Keratinocyte (primary cell): ENCODE results near the gene B3GNT3. TPM values are rescaled to one million over a fixed set of nuclear protein-coding genes. Genes with fewer than 3 reads are reported as not detected.

Experiments used
- DNase-seq: peaks from one replicate; pipeline ENCODE4 v3.0.0-alpha.2; 2011; ENCODE audit warnings: low read depth, missing footprints, low spot score
- FAIRE-seq: peaks from 2 replicates; lab custom pipeline; 2011; peaks lifted over from hg19 to GRCh38; lab: Jason Lieb, UNC
- H2AFZ ChIP-seq: 2 replicates; pipeline ENCODE4 v1.6.0; 2012; ENCODE audit warnings: low read length, control low read depth, inconsistent platforms; ENCODE audit not compliant: control insufficient read depth
- H3K27ac ChIP-seq: 2 replicates; pipeline ENCODE4 v1.5.1; 2011; ENCODE audit warnings: low read length; ENCODE audit not compliant: control insufficient read depth, insufficient read depth
- H3K27me3 ChIP-seq: 3 replicates; pipeline ENCODE4 v1.6.0; 2011; ENCODE audit warnings: low read length; ENCODE audit not compliant: control insufficient read depth, insufficient read depth; ENCODE audit errors: extremely low read depth
- H3K36me3 ChIP-seq, 2 experiments: 2 replicates in 1 of 2; 3 replicates in 1 of 2; pipeline ENCODE4 v1.5.1; 2011; ENCODE audit warnings: low read length in 2 of 2, mild to moderate bottlenecking in 1 of 2; ENCODE audit not compliant: control insufficient read depth in 2 of 2, insufficient read depth in 2 of 2; ENCODE audit errors: extremely low read depth in 1 of 2
- H3K4me1 ChIP-seq: 3 replicates; pipeline ENCODE4 v1.5.1; 2011; ENCODE audit warnings: low read length; ENCODE audit not compliant: control insufficient read depth, insufficient read depth; ENCODE audit errors: extremely low read depth
- H3K4me2 ChIP-seq: 3 replicates; pipeline ENCODE4 v1.6.0; 2011; ENCODE audit warnings: low read depth, low read length; ENCODE audit not compliant: control insufficient read depth, insufficient read depth; ENCODE audit errors: extremely low read depth
- H3K4me3 ChIP-seq, 3 experiments: fragments of 200-600 bp in 1 of 3; sonication (generic) in 1 of 3; 2 replicates in 2 of 3; 3 replicates in 1 of 3; pipeline ENCODE4 v1.5.1; 2011 to 2016; ENCODE audit warnings: low read length in 3 of 3, mild to moderate bottlenecking in 3 of 3, control low read depth in 2 of 3, inconsistent platforms in 1 of 3, low read depth in 1 of 3, mixed read lengths in 1 of 3, mixed run types in 1 of 3, moderate library complexity in 1 of 3; ENCODE audit not compliant: control insufficient read depth in 2 of 3, insufficient read depth in 2 of 3; ENCODE audit errors: extremely low read depth in 1 of 3
- H3K79me2 ChIP-seq: 2 replicates; pipeline ENCODE4 v1.6.0; 2012; ENCODE audit warnings: low read length; ENCODE audit not compliant: control insufficient read depth, insufficient read depth
- H3K9ac ChIP-seq: 3 replicates; pipeline ENCODE4 v1.6.0; 2011; ENCODE audit warnings: low read length; ENCODE audit not compliant: control insufficient read depth, insufficient read depth; ENCODE audit errors: extremely low read depth
- H3K9me1 ChIP-seq: 3 replicates; pipeline ENCODE4 v1.6.0; 2011; ENCODE audit warnings: low read length; ENCODE audit not compliant: control insufficient read depth, insufficient read depth; ENCODE audit errors: extremely low read depth
- H3K9me3 ChIP-seq: 2 replicates; pipeline ENCODE4 v1.5.1; 2012; ENCODE audit warnings: low read depth, low read length; ENCODE audit not compliant: control insufficient read depth
- H4K20me1 ChIP-seq: 3 replicates; pipeline ENCODE4 v1.6.0; 2011; ENCODE audit warnings: low read length; ENCODE audit not compliant: control insufficient read depth, insufficient read depth; ENCODE audit errors: extremely low read depth
- CTCF ChIP-seq, 3 experiments: IDR thresholded peaks in 1 of 3; conservative IDR thresholded peaks in 1 of 3; optimal IDR thresholded peaks in 1 of 3; 2 replicates in 2 of 3; 3 replicates in 1 of 3; pipeline versions ENCODE3 to v1.5.1; 2011; ENCODE audit warnings: low read length in 3 of 3, mild to moderate bottlenecking in 3 of 3, moderate library complexity in 2 of 3, control low read depth in 1 of 3, inconsistent platforms in 1 of 3; ENCODE audit not compliant: insufficient read depth in 2 of 3; ENCODE audit errors: extremely low read depth in 1 of 3
- EZH2 ChIP-seq: IDR thresholded peaks from one replicate; pipeline ENCODE4 v1.6.1; 2012; ENCODE audit warnings: inconsistent platforms, mild to moderate bottlenecking, low read length, moderate library complexity
- dilution Hi-C: fragments of 300-500 bp; cut with MboI; formaldehyde crosslinking; loops from one replicate; pipeline ENCODE4 v1.7.0; 2020; ENCODE audit warnings: low sequenced_read_pairs; ENCODE audit not compliant: extremely low pct_ligation_motif_present
- polyA plus RNA-seq, 5 experiments: library from polyadenylated mRNA; depleted of rRNA in 3 of 5; stranded (reverse) in 3 of 5; stranded (forward) in 1 of 5; unstranded in 1 of 5; fragments of >200 nt; gene quantifications; 1 replicate in 1 of 5; 2 replicates in 3 of 5; 3 replicates in 1 of 5; pipeline versions ENCODE4 v1.2.1 to v1.2.3, GENCODE V29; 2011 to 2012; ENCODE audit warnings: missing spikeins in 2 of 5, low read depth in 1 of 5, low replicate concordance in 1 of 5

B3GNT3 gene
- polyA plus RNA-seq, 1 donor (not counting 4 experiments of a cell fraction or from before 2014, with no cell fraction given), result 4.4 TPM

GRCh38 chr19:17829855-17830566, 35.1 kb downstream of the B3GNT3 start:
- TF ChIP-seq EZH2, result no peak
- peak in 2 of 3 experiments; percentile 4 to 26 for TF ChIP-seq CTCF (optimal IDR thresholded peaks at IDR 0.05 in 1 of 3, IDR thresholded peaks at IDR 0.05 in 1 of 3, conservative IDR thresholded peaks at IDR 0.05 in 1 of 3; ENCODE audit: extremely low read depth in 1 of 3, insufficient read depth in 2 of 3, low read length in 3 of 3)
- peak overlapping the region; percentile 69 for H3K9ac ChIP-seq
- H3K79me2 ChIP-seq, result no peaks in the 10 kb centered on the region
- no peaks in the 10 kb centered on the region for H4K20me1 ChIP-seq
- peaks cover 5% of the 10 kb centered on the region for H3K27me3 ChIP-seq
- DNase-seq (peak; percentile 38), FAIRE-seq (peak; percentile 20)
- H3K9me3 ChIP-seq, result no peaks in the 10 kb centered on the region
- H3K4me2 ChIP-seq, result peak overlapping the region; percentile 96
- peak overlapping the region; percentile 20 for H3K27ac ChIP-seq
- H3K36me3 ChIP-seq, result no peaks in the 10 kb centered on the region
- peak overlapping the region; percentile 43 to 83 (median 79) for H3K4me3 ChIP-seq
- peaks cover 7% of the 10 kb centered on the region for H3K4me1 ChIP-seq
- peak overlapping the region; percentile 98 for H2AFZ ChIP-seq
- dilution Hi-C loops, result no loop called here
- no peaks in the 10 kb centered on the region for H3K9me1 ChIP-seq

- H3K4me1 ChIP-seq, result peaks cover 7% of the 10 kb centered on the region
- H3K9ac ChIP-seq, result peak overlapping the region; percentile 69
- H2AFZ ChIP-seq, result peak overlapping the region; percentile 98
- TF ChIP-seq CTCF (optimal IDR thresholded peaks at IDR 0.05 in 1 of 3, IDR thresholded peaks at IDR 0.05 in 1 of 3, conservative IDR thresholded peaks at IDR 0.05 in 1 of 3; ENCODE audit: extremely low read depth in 1 of 3, insufficient read depth in 2 of 3, low read length in 3 of 3), result no peak
- TF ChIP-seq EZH2, result no peak
- no peaks in the 10 kb centered on the region for H3K9me1 ChIP-seq
- no peaks in the 10 kb centered on the region for H3K79me2 ChIP-seq
- H3K9me3 ChIP-seq, result no peaks in the 10 kb centered on the region
- peak overlapping the region; percentile 54 to 83 (median 79) for H3K4me3 ChIP-seq
- dilution Hi-C loops, result no loop called here
- peak overlapping the region; percentile 96 for H3K4me2 ChIP-seq
- H4K20me1 ChIP-seq, result no peaks in the 10 kb centered on the region
- DNase-seq (peak; percentile 91), FAIRE-seq (no peak)
- H3K27me3 ChIP-seq, result peaks cover 5% of the 10 kb centered on the region
- peak overlapping the region; percentile 20 for H3K27ac ChIP-seq
- no peaks in the 10 kb centered on the region for H3K36me3 ChIP-seq
Measured at GRCh38 chr19:17830567-17831418, 35.9 kb downstream of the B3GNT3 start.
